Measurements from ENCODE around the gene POLN. TPM values are rescaled to one million over a fixed set of nuclear protein-coding genes. Genes with fewer than 3 reads are reported as not detected.

POLN gene
- total RNA-seq, 2 experiments from 2014 or later = 4.0 to 4.4 TPM

- no peaks in the 10 kb centered on the region for H3K36me3 ChIP-seq (ENCODE audit: insufficient read depth, low read length)
- H3K9me3 ChIP-seq (ENCODE audit: low read length) = no peaks in the 10 kb centered on the region
- BruUV-seq (replicated peaks) = no TSS peak
- no peak for DNase-seq (ENCODE audit: low spot score)
- H3K9me2 ChIP-seq (ENCODE audit: insufficient read depth, low read length) = no peaks in the 10 kb centered on the region
- intact Hi-C loops (cut with micrococcal nuclease; ENCODE audit: unreplicated experiment) = no loop called here
- H4K20me1 ChIP-seq (ENCODE audit: insufficient read depth, low read length) = no peaks in the 10 kb centered on the region
- H3K4me3 ChIP-seq (ENCODE audit: low read depth, low read length, poor library complexity, severe bottlenecking) = no peak overlapping the region
- no peak overlapping the region for H2AFZ ChIP-seq (ENCODE audit: low read length)
- TF ChIP-seq CTCF (conservative IDR thresholded peaks at IDR 0.05; ENCODE audit: low read length) (no peak), EZH2phosphoT487 (IDR thresholded peaks at IDR 0.05; ENCODE audit: borderline replicate concordance, low read depth, low read length) (no peak)
- no peak overlapping the region for H3K4me2 ChIP-seq (ENCODE audit: low read length)
- peaks cover 3% of the 10 kb centered on the region for H3K4me1 ChIP-seq (ENCODE audit: insufficient read depth, low read length, poor library complexity, severe bottlenecking)
- H3K79me2 ChIP-seq (ENCODE audit: insufficient read depth, low read depth, low read length) = no peaks in the 10 kb centered on the region
- ChIA-PET CTCF (ENCODE audit: unreplicated experiment) (no interaction called here), POLR2A (no interaction called here)
- no peak overlapping the region for H3K27ac ChIP-seq (ENCODE audit: low read depth, low read length, poor library complexity, severe bottlenecking)
These were observed 14.9 kb upstream of the POLN start for GRCh38 chr4:2256781-2257191.

GRCh38 chr4:2256156-2256731 is 14.3 kb upstream of the POLN start:
- Histone ChIP-seq H3K9me3 (ENCODE audit: low read length) (no peaks in the 10 kb centered on the region), H3K4me1 (ENCODE audit: insufficient read depth, low read length, poor library complexity, severe bottlenecking) (peaks cover 3% of the 10 kb centered on the region), H3K27ac (ENCODE audit: low read depth, low read length, poor library complexity, severe bottlenecking) (no peak overlapping the region), H3K4me3 (ENCODE audit: low read depth, low read length, poor library complexity, severe bottlenecking) (no peak overlapping the region), H4K20me1 (ENCODE audit: insufficient read depth, low read length) (no peaks in the 10 kb centered on the region), H3K79me2 (ENCODE audit: insufficient read depth, low read depth, low read length) (no peaks in the 10 kb centered on the region), H3K9me2 (ENCODE audit: insufficient read depth, low read length) (no peaks in the 10 kb centered on the region), H2AFZ (ENCODE audit: low read length) (no peak overlapping the region), H3K4me2 (ENCODE audit: low read length) (no peak overlapping the region), H3K36me3 (ENCODE audit: insufficient read depth, low read length) (no peaks in the 10 kb centered on the region)
- ChIA-PET POLR2A (no interaction called here), CTCF (ENCODE audit: unreplicated experiment) (no interaction called here)
- no peak for TF ChIP-seq CTCF (conservative IDR thresholded peaks at IDR 0.05; ENCODE audit: low read length)
- TF ChIP-seq EZH2phosphoT487 (IDR thresholded peaks at IDR 0.05; ENCODE audit: borderline replicate concordance, low read depth, low read length) = no peak
- no peak for DNase-seq (ENCODE audit: low spot score)
- intact Hi-C loops (cut with micrococcal nuclease; ENCODE audit: unreplicated experiment) = no loop called here
- BruUV-seq (replicated peaks) = no TSS peak

- no peaks in the 10 kb centered on the region for H3K36me3 ChIP-seq (ENCODE audit: insufficient read depth, low read length)
- BruUV-seq (replicated peaks) = no TSS peak
- DNase-seq (ENCODE audit: low spot score) = no peak
- H2AFZ ChIP-seq (ENCODE audit: low read length) = no peak overlapping the region
- H3K4me2 ChIP-seq (ENCODE audit: low read length) = no peak overlapping the region
- no peak overlapping the region for H3K4me3 ChIP-seq (ENCODE audit: low read depth, low read length, poor library complexity, severe bottlenecking)
- no peaks in the 10 kb centered on the region for H3K79me2 ChIP-seq (ENCODE audit: insufficient read depth, low read depth, low read length)
- ChIA-PET POLR2A (no interaction called here), CTCF (ENCODE audit: unreplicated experiment) (no interaction called here)
- intact Hi-C loops (cut with micrococcal nuclease; ENCODE audit: unreplicated experiment) = no loop called here
- no peak overlapping the region for H3K27ac ChIP-seq (ENCODE audit: low read depth, low read length, poor library complexity, severe bottlenecking)
- no peaks in the 10 kb centered on the region for H3K9me2 ChIP-seq (ENCODE audit: insufficient read depth, low read length)
- H4K20me1 ChIP-seq (ENCODE audit: insufficient read depth, low read length) = no peaks in the 10 kb centered on the region
- no peak for TF ChIP-seq CTCF (conservative IDR thresholded peaks at IDR 0.05; ENCODE audit: low read length)
- TF ChIP-seq EZH2phosphoT487 (IDR thresholded peaks at IDR 0.05; ENCODE audit: borderline replicate concordance, low read depth, low read length) = no peak
- H3K4me1 ChIP-seq (ENCODE audit: insufficient read depth, low read length, poor library complexity, severe bottlenecking) = peaks cover under 1% of the 10 kb centered on the region
- no peaks in the 10 kb centered on the region for H3K9me3 ChIP-seq (ENCODE audit: low read length)
These were observed 13.7 kb upstream of the POLN start for GRCh38 chr4:2255501-2256155.

Measured in OCI-LY7 (cell line).